Tibial nerve (tissue), 4 donors: ENCODE data around the gene OR10H3. TPM values are rescaled to one million over a fixed set of nuclear protein-coding genes. Genes with fewer than 3 reads are reported as not detected.

Experiments
- DNase-seq, 2 donors: peaks; one replicate each; pipeline ENCODE4 v3.0.0-alpha.2; 2019; ENCODE audit warnings: low spot score in 2 of 2
- H3K27ac ChIP-seq, 4 donors: fragments of 200-600 bp; sonication (generic) in 3 of 4; one replicate each; pipeline ENCODE4 v1.5.1; 2017 to 2019; ENCODE audit warnings: mild to moderate bottlenecking in 1 of 4
- H3K27me3 ChIP-seq, 2 donors: fragments of 200-600 bp; sonication (generic) in 1 of 2; one replicate each; pipeline versions ENCODE4 v1.5.1 to v1.6.0; 2017 to 2019
- H3K36me3 ChIP-seq, 3 donors: fragments of 200-600 bp; sonication (generic); one replicate each; pipeline ENCODE4 v1.5.1; 2018 to 2019
- H3K4me1 ChIP-seq, 4 donors: fragments of 200-600 bp; sonication (generic) in 3 of 4; one replicate each; pipeline ENCODE4 v1.5.1; 2017 to 2019
- H3K4me3 ChIP-seq, 4 donors: fragments of 200-600 bp; sonication (generic) in 3 of 4; one replicate each; pipeline ENCODE4 v1.5.1; 2017 to 2019; ENCODE audit warnings: mild to moderate bottlenecking in 1 of 4, moderate library complexity in 1 of 4
- H3K9me3 ChIP-seq, 4 donors: fragments of 200-600 bp; sonication (generic) in 3 of 4; one replicate each; pipeline ENCODE4 v1.5.1; 2017 to 2019
- CTCF ChIP-seq, 5 experiments: fragments of 200-600 bp in 3 of 5; fragments of 450-650 bp in 2 of 5; sonication (generic) in 3 of 5; IDR thresholded peaks; one replicate each; pipeline ENCODE4 v1.5.1; 2016 to 2019; ENCODE audit warnings: antibody characterized with exemption in 5 of 5, mild to moderate bottlenecking in 3 of 5, moderate library complexity in 2 of 5
- EP300 ChIP-seq, 2 donors: sonication (generic); formaldehyde crosslinking; IDR thresholded peaks; one replicate each; pipeline ENCODE4 v1.6.1; 2017; ENCODE audit warnings: antibody characterized with exemption in 2 of 2, mild to moderate bottlenecking in 1 of 2
- POLR2A ChIP-seq, 2 donors: fragments of 450-650 bp; IDR thresholded peaks; one replicate each; pipeline ENCODE4 v1.6.1; 2017; ENCODE audit warnings: antibody characterized with exemption in 2 of 2, mild to moderate bottlenecking in 2 of 2, moderate library complexity in 2 of 2
- WGBS, 2 donors: methylation state at CpG; one replicate each; pipeline ENCODE4 v1.1.5; 2018; 5-methylcytosine and 5-hydroxymethylcytosine counted together
- total RNA-seq, 4 donors: library from RNA; depleted of rRNA; stranded (reverse); fragments of >200 nt; gene quantifications; one replicate each; pipeline ENCODE4 v1.1.0, GENCODE V29; 2016

The OR10H3 gene
- not detected for total RNA-seq

GRCh38 chr19:15737722-15738121, at the start of gene OR10H3:
OR10H3 (plus strand) TSS chr19:15737985; CDS start chr19:15741393, 3,408 bp downstream.
- Histone ChIP-seq H3K36me3 (no peaks in the 10 kb centered on the region), H3K27ac (no peak within 1 kb of the TSS), H3K4me1 (no peaks in the 10 kb centered on the region), H3K9me3 (peaks cover 0 to 23% (median 2%) of the 10 kb centered on the region in 4 donors), H3K4me3 (no peak within 1 kb of the TSS), H3K27me3 (no peaks in the 10 kb centered on the region)
- TF ChIP-seq POLR2A (IDR thresholded peaks at IDR 0.05) (no peak), CTCF (IDR thresholded peaks at IDR 0.05) (no peak), EP300 (IDR thresholded peaks at IDR 0.05) (no peak)
- 56 to 58% methylated on average over 4 of the region's 4 CpGs for WGBS, 2 donors
- DNase-seq: no peak

- no peaks in the 10 kb centered on the region for H3K4me1 ChIP-seq
- no peaks in the 10 kb centered on the region for H3K27me3 ChIP-seq
- no peak overlapping the region for H3K4me3 ChIP-seq
- DNase-seq: no peak
- no peak overlapping the region for H3K27ac ChIP-seq
- H3K9me3 ChIP-seq: peaks cover 0 to 10% (median 0%) of the 10 kb centered on the region in 4 donors
- WGBS, 2 donors: 79 to 82% methylated on average over 17 to 19 of the region's 19 CpGs
- no peak for TF ChIP-seq POLR2A (IDR thresholded peaks at IDR 0.05)
- no peak for TF ChIP-seq CTCF (IDR thresholded peaks at IDR 0.05)
- TF ChIP-seq EP300 (IDR thresholded peaks at IDR 0.05): no peak
- peaks cover 0 to 34% (median 0%) of the 10 kb centered on the region in 3 donors for H3K36me3 ChIP-seq
Measured at GRCh38 chr19:15696654-15697194, 41.1 kb upstream of the OR10H3 start.

GRCh38 chr19:15701757-15702533, 35.8 kb upstream of the OR10H3 start:
- Histone ChIP-seq H3K9me3 (peaks cover 0 to 22% (median 0%) of the 10 kb centered on the region in 4 donors), H3K27ac (no peak overlapping the region), H3K4me1 (peaks cover 0 to 10% (median 0%) of the 10 kb centered on the region in 4 donors), H3K36me3 (peaks cover 0 to 27% (median 0%) of the 10 kb centered on the region in 3 donors), H3K27me3 (no peaks in the 10 kb centered on the region), H3K4me3 (no peak overlapping the region)
- no peak for TF ChIP-seq EP300 (IDR thresholded peaks at IDR 0.05)
- TF ChIP-seq CTCF (IDR thresholded peaks at IDR 0.05): no peak
- TF ChIP-seq POLR2A (IDR thresholded peaks at IDR 0.05): no peak
- DNase-seq: no peak
- 72 to 80% methylated on average over 3 to 4 of the region's 4 CpGs for WGBS, 2 donors

- Histone ChIP-seq H3K9me3 (peaks cover 0 to 22% (median 0%) of the 10 kb centered on the region in 4 donors), H3K27me3 (no peaks in the 10 kb centered on the region), H3K4me3 (no peak overlapping the region), H3K36me3 (peaks cover 0 to 21% (median 0%) of the 10 kb centered on the region in 3 donors), H3K27ac (no peak overlapping the region), H3K4me1 (peaks cover 0 to 10% (median 0%) of the 10 kb centered on the region in 4 donors)
- TF ChIP-seq CTCF (IDR thresholded peaks at IDR 0.05) (no peak), POLR2A (IDR thresholded peaks at IDR 0.05) (no peak), EP300 (IDR thresholded peaks at IDR 0.05) (peak in 1 of 2 donors; percentile 41)
- 2 to 5% methylated on average over 5 to 6 of the region's 7 CpGs for WGBS, 2 donors
- DNase-seq: peak; percentile 75 to 85
Measured at GRCh38 chr19:15702534-15702930, 35.3 kb upstream of the OR10H3 start.

GRCh38 chr19:15714638-15715037, 23.1 kb upstream of the OR10H3 start:
- no peaks in the 10 kb centered on the region for H3K36me3 ChIP-seq
- no peaks in the 10 kb centered on the region for H3K27me3 ChIP-seq
- no peak overlapping the region for H3K27ac ChIP-seq
- no peak for TF ChIP-seq CTCF (IDR thresholded peaks at IDR 0.05)
- H3K9me3 ChIP-seq: peaks cover 0 to 8% (median 0%) of the 10 kb centered on the region in 4 donors
- DNase-seq: no peak
- WGBS, 2 donors: 48 to 58% methylated on average over 3 of the region's 3 CpGs
- H3K4me3 ChIP-seq: no peak overlapping the region
- H3K4me1 ChIP-seq: no peaks in the 10 kb centered on the region
